SK-N-SH (cell line): ENCODE results near the gene GADL1. TPM values are rescaled to one million over a fixed set of nuclear protein-coding genes. Genes with fewer than 3 reads are reported as not detected.
A peak's percentile ranks its signal among the peaks of the same experiment; 100 is the strongest.

ENCODE experiments used
- CTCF ChIA-PET: fragments of 300-600, 350-600 bp; formaldehyde crosslinking; extraction: SDS; loops from one replicate; lab custom pipeline; 2021; lab: Yijun Ruan, JAX
- POLR2A ChIA-PET: fragments of 350-600 bp; sonication (Branson Sonifier 250); formaldehyde crosslinking; extraction: SDS; loops from one replicate; lab custom pipeline; 2020; ENCODE audit warnings: antibody characterized with exemption, inconsistent platforms; lab: Yijun Ruan, JAX
- DNase-seq: peaks from one replicate; pipeline ENCODE4 v3.0.0; 2012
- H2AFZ ChIP-seq: fragments of 200-600 bp; sonication (generic); 2 replicates; pipeline ENCODE4 v1.8.1; 2016; ENCODE audit warnings: antibody characterized with exemption, mild to moderate bottlenecking, low read depth
- H3F3A ChIP-seq: fragments of 200-600 bp; sonication (generic); replicated peaks from 2 replicates; pipeline ENCODE3; 2016; ENCODE audit warnings: antibody characterized with exemption, mild to moderate bottlenecking; ENCODE audit not compliant: insufficient read depth
- H3K27ac ChIP-seq, 2 experiments: fragments of 200-500 bp in 1 of 2; fragments of 200-600 bp in 1 of 2; sonication (Bioruptor generic) in 1 of 2; sonication (generic), shearing (Covaris generic) in 1 of 2; 2 replicates each; pipeline versions ENCODE4 v1.5.1 to v1.6.1; 2014 to 2016; ENCODE audit warnings: low read depth in 2 of 2, inconsistent platforms in 1 of 2, low read length in 1 of 2, mild to moderate bottlenecking in 1 of 2, mixed read lengths in 1 of 2
- H3K27me3 ChIP-seq: fragments of 200-600 bp; sonication (generic), shearing (Covaris generic); 2 replicates; pipeline ENCODE4 v1.6.1; 2016; ENCODE audit warnings: mixed run types; ENCODE audit not compliant: insufficient read depth
- H3K36me3 ChIP-seq, 2 experiments: fragments of 200-500 bp in 1 of 2; fragments of 200-600 bp in 1 of 2; sonication (Bioruptor generic) in 1 of 2; sonication (generic) in 1 of 2; replicated peaks in 1 of 2; 2 replicates each; pipeline versions ENCODE3 to v1.5.1; 2014 to 2016; ENCODE audit warnings: low read length in 1 of 2, mild to moderate bottlenecking in 1 of 2; ENCODE audit not compliant: insufficient read depth in 2 of 2, control insufficient read depth in 1 of 2
- H3K4me1 ChIP-seq, 2 experiments: fragments of 200-500 bp in 1 of 2; fragments of 200-600 bp in 1 of 2; sonication (Bioruptor generic) in 1 of 2; sonication (generic), shearing (Covaris generic) in 1 of 2; 2 replicates each; pipeline versions ENCODE4 v1.5.1 to v1.6.1; 2014 to 2016; ENCODE audit warnings: low read depth in 1 of 2, low read length in 1 of 2, mixed run types in 1 of 2; ENCODE audit not compliant: insufficient read depth in 2 of 2, control insufficient read depth in 1 of 2
- H3K4me2 ChIP-seq: fragments of 200-600 bp; sonication (generic), shearing (Covaris generic); 2 replicates; pipeline ENCODE4 v1.6.1; 2017; ENCODE audit warnings: mixed run types
- H3K4me3 ChIP-seq, 2 experiments: fragments of 200-500 bp in 1 of 2; fragments of 200-600 bp in 1 of 2; sonication (Bioruptor generic) in 1 of 2; sonication (generic), shearing (Covaris generic) in 1 of 2; 2 replicates each; pipeline versions ENCODE4 v1.5.1 to v1.8.1; 2014 to 2016; ENCODE audit warnings: low read depth in 2 of 2, inconsistent platforms in 1 of 2, low read length in 1 of 2, mild to moderate bottlenecking in 1 of 2, mixed read lengths in 1 of 2, moderate library complexity in 1 of 2
- H3K79me2 ChIP-seq: fragments of 200-600 bp; sonication (generic); 2 replicates; pipeline ENCODE4 v1.8.1; 2017; ENCODE audit warnings: mild to moderate bottlenecking; ENCODE audit not compliant: insufficient read depth
- H3K9ac ChIP-seq: fragments of 200-600 bp; sonication (generic); 2 replicates; pipeline ENCODE4 v1.6.1; 2017; ENCODE audit warnings: mixed run types
- H3K9me2 ChIP-seq: fragments of 200-600 bp; sonication (generic); 2 replicates; pipeline ENCODE4 v1.6.1; 2017; ENCODE audit warnings: mixed run types
- H3K9me3 ChIP-seq: fragments of 200-600 bp; sonication (generic); 2 replicates; pipeline ENCODE4 v1.6.1; 2017; ENCODE audit warnings: mixed run types, mild to moderate bottlenecking, moderate library complexity
- H4K20me1 ChIP-seq: fragments of 200-600 bp; sonication (generic); 2 replicates; pipeline ENCODE4 v1.6.1; 2017; ENCODE audit warnings: mild to moderate bottlenecking, mixed run types; ENCODE audit not compliant: insufficient read depth
- CHD2 ChIP-seq: fragments of 150-350 bp; IDR thresholded peaks from 2 replicates; pipeline ENCODE4 v1.6.1; 2018; ENCODE audit warnings: low read length; ENCODE audit not compliant: partially characterized antibody
- ELF1 ChIP-seq: IDR thresholded peaks from 2 replicates; pipeline ENCODE4 v1.4.0; 2012
- EP300 ChIP-seq, 2 experiments: IDR thresholded peaks; 2 replicates each; pipeline versions ENCODE4 v1.4.0 to v1.6.1; 2012; ENCODE audit warnings: borderline replicate concordance in 1 of 2, low read depth in 1 of 2, low read length in 1 of 2
- EZH2phosphoT487 ChIP-seq: fragments of 200-600 bp; sonication (generic); IDR thresholded peaks from 2 replicates; pipeline ENCODE4 v1.6.1; 2017; ENCODE audit warnings: low read depth, mixed run types, mild to moderate bottlenecking, antibody characterized with exemption, moderate library complexity, borderline replicate concordance
- JUND ChIP-seq: IDR thresholded peaks from 2 replicates; pipeline ENCODE4 v1.4.0; 2012
- MEF2A ChIP-seq: IDR thresholded peaks from 2 replicates; pipeline ENCODE4 v1.4.0; 2012; ENCODE audit warnings: low read depth, borderline replicate concordance
- POLR2AphosphoS5 ChIP-seq: IDR thresholded peaks from 2 replicates; pipeline ENCODE4 v1.6.1; 2012; ENCODE audit warnings: low read depth, low read length
- RAD21 ChIP-seq: IDR thresholded peaks from 2 replicates; pipeline ENCODE4 v1.6.1; 2012; ENCODE audit warnings: mild to moderate bottlenecking, low read length
- RCOR1 ChIP-seq: fragments of 150-350 bp; IDR thresholded peaks from 2 replicates; pipeline ENCODE4 v1.6.1; 2017; ENCODE audit warnings: antibody characterized with exemption, low read length
- SIN3A ChIP-seq: IDR thresholded peaks from 2 replicates; pipeline ENCODE4 v1.6.1; 2012; ENCODE audit warnings: low read depth, mild to moderate bottlenecking, low read length, moderate library complexity, borderline replicate concordance
- TAF1 ChIP-seq: IDR thresholded peaks from 2 replicates; pipeline ENCODE4 v1.6.1; 2012; ENCODE audit warnings: low read depth, mild to moderate bottlenecking, low read length, moderate library complexity, borderline replicate concordance
- TCF12 ChIP-seq: IDR thresholded peaks from 2 replicates; pipeline ENCODE4 v1.4.0; 2012
- TEAD4 ChIP-seq: IDR thresholded peaks from 2 replicates; pipeline ENCODE4 v1.4.0; 2012; ENCODE audit warnings: mild to moderate bottlenecking, borderline replicate concordance; ENCODE audit not compliant: insufficient read depth
- YY1 ChIP-seq: IDR thresholded peaks from 2 replicates; pipeline ENCODE4 v1.4.0; 2012; ENCODE audit warnings: low read depth, mild to moderate bottlenecking
- WGBS: methylation state at CpG from one replicate; pipeline ENCODE4 v1.1.6; 2017; ENCODE audit warnings: low lambda C conversion rate; 5-methylcytosine and 5-hydroxymethylcytosine counted together
- polyA plus RNA-seq, 3 experiments: library from polyadenylated mRNA; depleted of rRNA; stranded (reverse); fragments of >200 nt; gene quantifications; 2 replicates each; pipeline ENCODE4 v1.2.3, GENCODE V29; 2012
- TF ChIP-seq, protein P1 (sequence below): fragments of 150-350 bp; IDR thresholded peaks from 2 replicates; pipeline ENCODE4 v1.6.1; 2016; ENCODE audit warnings: mild to moderate bottlenecking, low read depth, low read length
- TF ChIP-seq, protein P2 (sequence below): IDR thresholded peaks from 2 replicates; pipeline ENCODE4 v1.4.0; 2012; ENCODE audit warnings: low read depth, borderline replicate concordance
- TF ChIP-seq, protein P3 (sequence below): IDR thresholded peaks from 2 replicates; pipeline ENCODE4; 2012
- TF ChIP-seq, protein P4 (sequence below): IDR thresholded peaks from 2 replicates; pipeline ENCODE4 v1.4.0; 2012; ENCODE audit warnings: low read depth

The GADL1 gene
- polyA plus RNA-seq, 1 of the 3 experiments (the other 2 are of a cell fraction), result not detected

DNA sequence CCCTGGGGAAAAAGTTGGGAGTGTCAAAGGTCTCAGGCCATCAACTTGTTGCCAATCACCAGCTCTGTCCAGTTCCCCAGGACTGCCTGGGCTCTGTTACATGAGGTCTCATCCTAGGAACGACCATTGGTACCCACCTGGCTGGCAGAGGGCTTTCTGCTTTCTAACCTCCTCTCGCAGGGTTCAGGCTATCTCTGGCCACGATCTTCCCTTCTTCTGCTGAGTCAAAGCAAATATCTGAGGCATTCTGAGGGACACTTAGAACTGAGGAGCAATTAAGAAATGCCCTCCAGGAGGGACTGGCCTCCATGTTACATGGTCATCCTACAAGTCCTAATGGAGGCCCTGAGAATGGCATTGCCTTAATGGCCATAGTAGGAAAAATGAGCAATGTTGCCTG, 210.7 kb downstream of the GADL1 start:
- Histone ChIP-seq H3K27me3 (no peaks in the 10 kb centered on the region), H3K4me1 (peaks cover 26 to 61% of the 10 kb centered on the region in 2 experiments), H3K9me3 (no peaks in the 10 kb centered on the region), H3K27ac (no peak overlapping the region), H2AFZ (no peak overlapping the region), H3K36me3 (peaks cover 6 to 47% of the 10 kb centered on the region in 2 experiments), H3K9ac (no peak overlapping the region), H3K79me2 (peaks cover 78% of the 10 kb centered on the region), H3K4me3 (no peak overlapping the region), H3K9me2 (no peaks in the 10 kb centered on the region), H4K20me1 (no peaks in the 10 kb centered on the region), H3F3A (peaks cover 33% of the 10 kb centered on the region), H3K4me2 (0 out of 2 replicates have a peak overlapping the region, but pooled peaks have one; percentile 4)
- WGBS, result 81% methylated on average over 2 of the region's 3 CpGs
- POLR2A ChIA-PET, result no interaction called here
- no peak for DNase-seq
- CTCF ChIA-PET, result interaction anchor here (1.0 kb wide), 1 partner anchor 642 kb away, joined by 4 read pairs; no protein-coding TSS in a partner anchor
- no peak for TF ChIP-seq JUND
- TF ChIP-seq RCOR1, result no peak
- no peak for TF ChIP-seq TEAD4
- TF ChIP-seq CHD2, result no peak
- no peak for TF ChIP-seq EZH2phosphoT487
- TF ChIP-seq EP300 (IDR thresholded peaks at IDR 0.05; ENCODE audit: borderline replicate concordance in 1 of 2, low read depth in 1 of 2, low read length in 1 of 2), result no peak
- TF ChIP-seq, protein P1, sequence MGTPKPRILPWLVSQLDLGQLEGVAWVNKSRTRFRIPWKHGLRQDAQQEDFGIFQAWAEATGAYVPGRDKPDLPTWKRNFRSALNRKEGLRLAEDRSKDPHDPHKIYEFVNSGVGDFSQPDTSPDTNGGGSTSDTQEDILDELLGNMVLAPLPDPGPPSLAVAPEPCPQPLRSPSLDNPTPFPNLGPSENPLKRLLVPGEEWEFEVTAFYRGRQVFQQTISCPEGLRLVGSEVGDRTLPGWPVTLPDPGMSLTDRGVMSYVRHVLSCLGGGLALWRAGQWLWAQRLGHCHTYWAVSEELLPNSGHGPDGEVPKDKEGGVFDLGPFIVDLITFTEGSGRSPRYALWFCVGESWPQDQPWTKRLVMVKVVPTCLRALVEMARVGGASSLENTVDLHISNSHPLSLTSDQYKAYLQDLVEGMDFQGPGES, result no peak

DNA sequence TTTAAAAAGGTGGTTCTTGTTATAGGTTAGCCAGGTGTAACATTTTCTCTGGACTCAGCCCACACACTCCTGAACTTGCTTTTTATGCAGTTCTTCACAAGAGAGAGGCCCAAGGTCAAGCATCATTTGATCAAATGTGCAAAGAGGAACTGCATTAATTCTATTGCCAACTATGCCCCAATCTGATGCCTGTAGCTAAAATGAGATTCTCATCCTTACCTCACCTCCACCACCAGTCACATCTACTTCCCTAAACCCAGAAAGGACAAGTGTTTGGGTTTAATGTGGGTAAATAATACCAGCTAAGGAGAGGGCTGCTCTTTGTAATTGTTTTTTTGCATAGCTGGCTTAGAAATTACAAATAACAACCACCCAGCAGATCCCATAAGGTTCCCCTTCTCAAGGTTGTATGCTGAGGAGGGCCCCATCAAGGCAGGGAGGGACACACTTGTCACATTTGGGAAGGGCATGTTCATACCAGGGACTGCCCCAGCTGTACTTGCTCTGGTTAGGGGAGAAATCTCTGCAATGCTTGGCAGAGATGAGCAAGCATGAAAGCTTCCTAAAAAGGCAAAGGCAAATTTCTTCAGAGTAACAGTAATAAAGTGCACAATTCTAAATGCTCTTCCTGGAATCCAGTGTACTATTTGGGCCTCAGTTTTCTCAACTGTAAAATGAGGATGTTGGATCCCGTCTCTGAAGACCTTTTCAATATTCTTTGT, 211.9 kb downstream of the GADL1 start:
- peaks cover 19 to 50% of the 10 kb centered on the region in 2 experiments for H3K4me1 ChIP-seq
- DNase-seq, result no peak
- H3K9me2 ChIP-seq, result no peaks in the 10 kb centered on the region
- peaks cover 21% of the 10 kb centered on the region for H3F3A ChIP-seq
- peaks cover 9 to 48% of the 10 kb centered on the region in 2 experiments for H3K36me3 ChIP-seq
- ChIA-PET CTCF (interaction anchor here (0.7 to 1.2 kb wide), 6 partner anchors 9 to 1766 kb away, joined by 3 to 4 read pairs (median 3); no protein-coding TSS in a partner anchor), POLR2A (no interaction called here)
- H3K27ac ChIP-seq, result peak overlapping the region; percentile 68 to 91; a peak in 3 of 4 replicates
- H2AFZ ChIP-seq, result no peak overlapping the region
- no peak overlapping the region for H3K4me3 ChIP-seq
- peaks cover 74% of the 10 kb centered on the region for H3K79me2 ChIP-seq
- H3K9me3 ChIP-seq, result no peaks in the 10 kb centered on the region
- 95% methylated on average over 1 of the region's 1 CpG for WGBS
- H3K4me2 ChIP-seq, result no peak overlapping the region
- H4K20me1 ChIP-seq, result no peaks in the 10 kb centered on the region
- H3K9ac ChIP-seq, result no peak overlapping the region
- no peaks in the 10 kb centered on the region for H3K27me3 ChIP-seq
- TF ChIP-seq EZH2phosphoT487 (no peak), POLR2AphosphoS5 (no peak), TAF1 (no peak), YY1 (no peak), TCF12 (no peak), ELF1 (no peak), SIN3A (no peak), RAD21 (no peak), MEF2A (no peak)
- TF ChIP-seq, protein P1, result no peak
- TF ChIP-seq, protein P2, sequence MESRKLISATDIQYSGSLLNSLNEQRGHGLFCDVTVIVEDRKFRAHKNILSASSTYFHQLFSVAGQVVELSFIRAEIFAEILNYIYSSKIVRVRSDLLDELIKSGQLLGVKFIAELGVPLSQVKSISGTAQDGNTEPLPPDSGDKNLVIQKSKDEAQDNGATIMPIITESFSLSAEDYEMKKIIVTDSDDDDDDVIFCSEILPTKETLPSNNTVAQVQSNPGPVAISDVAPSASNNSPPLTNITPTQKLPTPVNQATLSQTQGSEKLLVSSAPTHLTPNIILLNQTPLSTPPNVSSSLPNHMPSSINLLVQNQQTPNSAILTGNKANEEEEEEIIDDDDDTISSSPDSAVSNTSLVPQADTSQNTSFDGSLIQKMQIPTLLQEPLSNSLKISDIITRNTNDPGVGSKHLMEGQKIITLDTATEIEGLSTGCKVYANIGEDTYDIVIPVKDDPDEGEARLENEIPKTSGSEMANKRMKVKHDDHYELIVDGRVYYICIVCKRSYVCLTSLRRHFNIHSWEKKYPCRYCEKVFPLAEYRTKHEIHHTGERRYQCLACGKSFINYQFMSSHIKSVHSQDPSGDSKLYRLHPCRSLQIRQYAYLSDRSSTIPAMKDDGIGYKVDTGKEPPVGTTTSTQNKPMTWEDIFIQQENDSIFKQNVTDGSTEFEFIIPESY, result no peak
- TF ChIP-seq, protein P3, sequence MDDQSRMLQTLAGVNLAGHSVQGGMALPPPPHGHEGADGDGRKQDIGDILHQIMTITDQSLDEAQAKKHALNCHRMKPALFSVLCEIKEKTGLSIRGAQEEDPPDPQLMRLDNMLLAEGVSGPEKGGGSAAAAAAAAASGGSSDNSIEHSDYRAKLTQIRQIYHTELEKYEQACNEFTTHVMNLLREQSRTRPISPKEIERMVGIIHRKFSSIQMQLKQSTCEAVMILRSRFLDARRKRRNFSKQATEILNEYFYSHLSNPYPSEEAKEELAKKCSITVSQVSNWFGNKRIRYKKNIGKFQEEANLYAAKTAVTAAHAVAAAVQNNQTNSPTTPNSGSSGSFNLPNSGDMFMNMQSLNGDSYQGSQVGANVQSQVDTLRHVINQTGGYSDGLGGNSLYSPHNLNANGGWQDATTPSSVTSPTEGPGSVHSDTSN, result no peak
- TF ChIP-seq, protein P4, sequence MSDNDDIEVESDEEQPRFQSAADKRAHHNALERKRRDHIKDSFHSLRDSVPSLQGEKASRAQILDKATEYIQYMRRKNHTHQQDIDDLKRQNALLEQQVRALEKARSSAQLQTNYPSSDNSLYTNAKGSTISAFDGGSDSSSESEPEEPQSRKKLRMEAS, result no peak
